ENCODE data around the gene AKR7A2. TPM values are rescaled to one million over a fixed set of nuclear protein-coding genes. Genes with fewer than 3 reads are reported as not detected.

Gene AKR7A2
- total RNA-seq, 1 experiment from 2014 or later = 86.6 TPM

DNA sequence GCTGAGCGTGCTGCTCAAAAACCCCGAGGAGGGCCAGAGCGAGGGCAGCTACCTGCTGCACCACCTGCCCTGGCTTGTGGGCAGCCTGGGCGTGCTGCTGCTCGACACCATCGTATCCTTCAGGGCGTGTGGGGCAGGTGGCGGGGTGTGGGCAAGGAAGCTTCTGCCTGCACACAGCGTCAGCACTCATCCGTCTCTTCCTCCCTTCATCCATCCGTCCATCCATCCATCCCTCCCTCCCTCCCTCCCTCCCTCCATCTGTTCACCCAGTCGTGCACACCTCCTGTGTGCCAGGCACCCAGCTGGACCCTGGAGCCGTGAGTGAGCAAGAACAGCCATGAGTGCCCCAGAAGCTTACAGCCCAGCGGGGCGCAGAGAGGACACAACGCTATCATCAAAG is 15.4 kb upstream of the AKR7A2 start:
- CTCF ChIA-PET = no interaction called here
- ATAC-seq = no peak

DNA sequence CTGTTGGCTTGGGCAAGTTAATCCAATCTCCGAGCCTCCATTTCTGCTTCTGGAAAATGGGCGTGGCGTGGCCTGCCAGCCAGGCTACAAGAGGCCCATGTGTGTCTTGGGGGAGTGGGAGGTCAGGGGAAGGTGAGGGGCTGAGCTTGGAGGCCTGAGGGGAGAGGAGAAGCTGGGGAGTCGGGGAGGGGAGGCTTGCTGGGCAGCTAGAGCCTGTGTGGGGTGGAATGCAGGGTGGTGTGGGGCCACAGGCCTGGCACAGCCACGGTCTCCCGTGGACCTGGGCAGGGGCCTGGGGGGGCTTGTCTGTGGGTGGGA is 14.8 kb upstream of the AKR7A2 start:
- Histone ChIP-seq H3K4me1 (ENCODE audit: control insufficient read depth, insufficient read depth, low read length) (no peaks in the 10 kb centered on the region; the same call in 1 of the 2 replicates), H3K4me3 (ENCODE audit: low read depth in 2 of 2, low read length in 2 of 2) (no peak overlapping the region), H3K36me3 (ENCODE audit: control insufficient read depth, insufficient read depth, low read length) (no peaks in the 10 kb centered on the region; the same call in 1 of the 2 replicates), H3K27me3 (ENCODE audit: control insufficient read depth, insufficient read depth, low read length) (no peaks in the 10 kb centered on the region), H3K9me3 (ENCODE audit: control insufficient read depth, insufficient read depth, low read depth, low read length) (no peaks in the 10 kb centered on the region), H3K27ac (ENCODE audit: low read length) (no peak overlapping the region)
- no peak for DNase-seq (ENCODE audit: low read depth, low spot score)
- intact Hi-C loops (cut with micrococcal nuclease; ENCODE audit: unreplicated experiment) (no loop called here), in situ Hi-C loops (cut with HindIII; ENCODE audit: low pct_unique_long_range_greater_than_20kb, low sequenced_read_pairs) (no loop called here)
- CTCF ChIA-PET = no interaction called here
- no peak for ATAC-seq
- POLR2A ChIA-PET = no interaction called here
- no TSS peak for BruUV-seq (replicated peaks)
- TF ChIP-seq, protein P1, sequence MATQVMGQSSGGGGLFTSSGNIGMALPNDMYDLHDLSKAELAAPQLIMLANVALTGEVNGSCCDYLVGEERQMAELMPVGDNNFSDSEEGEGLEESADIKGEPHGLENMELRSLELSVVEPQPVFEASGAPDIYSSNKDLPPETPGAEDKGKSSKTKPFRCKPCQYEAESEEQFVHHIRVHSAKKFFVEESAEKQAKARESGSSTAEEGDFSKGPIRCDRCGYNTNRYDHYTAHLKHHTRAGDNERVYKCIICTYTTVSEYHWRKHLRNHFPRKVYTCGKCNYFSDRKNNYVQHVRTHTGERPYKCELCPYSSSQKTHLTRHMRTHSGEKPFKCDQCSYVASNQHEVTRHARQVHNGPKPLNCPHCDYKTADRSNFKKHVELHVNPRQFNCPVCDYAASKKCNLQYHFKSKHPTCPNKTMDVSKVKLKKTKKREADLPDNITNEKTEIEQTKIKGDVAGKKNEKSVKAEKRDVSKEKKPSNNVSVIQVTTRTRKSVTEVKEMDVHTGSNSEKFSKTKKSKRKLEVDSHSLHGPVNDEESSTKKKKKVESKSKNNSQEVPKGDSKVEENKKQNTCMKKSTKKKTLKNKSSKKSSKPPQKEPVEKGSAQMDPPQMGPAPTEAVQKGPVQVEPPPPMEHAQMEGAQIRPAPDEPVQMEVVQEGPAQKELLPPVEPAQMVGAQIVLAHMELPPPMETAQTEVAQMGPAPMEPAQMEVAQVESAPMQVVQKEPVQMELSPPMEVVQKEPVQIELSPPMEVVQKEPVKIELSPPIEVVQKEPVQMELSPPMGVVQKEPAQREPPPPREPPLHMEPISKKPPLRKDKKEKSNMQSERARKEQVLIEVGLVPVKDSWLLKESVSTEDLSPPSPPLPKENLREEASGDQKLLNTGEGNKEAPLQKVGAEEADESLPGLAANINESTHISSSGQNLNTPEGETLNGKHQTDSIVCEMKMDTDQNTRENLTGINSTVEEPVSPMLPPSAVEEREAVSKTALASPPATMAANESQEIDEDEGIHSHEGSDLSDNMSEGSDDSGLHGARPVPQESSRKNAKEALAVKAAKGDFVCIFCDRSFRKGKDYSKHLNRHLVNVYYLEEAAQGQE (IDR thresholded peaks at IDR 0.05; ENCODE audit: insufficient read depth in 1 of 2, low read depth in 2 of 2, low read length in 1 of 2) = no peak
- no peak for TF ChIP-seq TCF7L2 (IDR thresholded peaks at IDR 0.05; ENCODE audit: low read depth, low read length)
- TF ChIP-seq, protein P2, sequence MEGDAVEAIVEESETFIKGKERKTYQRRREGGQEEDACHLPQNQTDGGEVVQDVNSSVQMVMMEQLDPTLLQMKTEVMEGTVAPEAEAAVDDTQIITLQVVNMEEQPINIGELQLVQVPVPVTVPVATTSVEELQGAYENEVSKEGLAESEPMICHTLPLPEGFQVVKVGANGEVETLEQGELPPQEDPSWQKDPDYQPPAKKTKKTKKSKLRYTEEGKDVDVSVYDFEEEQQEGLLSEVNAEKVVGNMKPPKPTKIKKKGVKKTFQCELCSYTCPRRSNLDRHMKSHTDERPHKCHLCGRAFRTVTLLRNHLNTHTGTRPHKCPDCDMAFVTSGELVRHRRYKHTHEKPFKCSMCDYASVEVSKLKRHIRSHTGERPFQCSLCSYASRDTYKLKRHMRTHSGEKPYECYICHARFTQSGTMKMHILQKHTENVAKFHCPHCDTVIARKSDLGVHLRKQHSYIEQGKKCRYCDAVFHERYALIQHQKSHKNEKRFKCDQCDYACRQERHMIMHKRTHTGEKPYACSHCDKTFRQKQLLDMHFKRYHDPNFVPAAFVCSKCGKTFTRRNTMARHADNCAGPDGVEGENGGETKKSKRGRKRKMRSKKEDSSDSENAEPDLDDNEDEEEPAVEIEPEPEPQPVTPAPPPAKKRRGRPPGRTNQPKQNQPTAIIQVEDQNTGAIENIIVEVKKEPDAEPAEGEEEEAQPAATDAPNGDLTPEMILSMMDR (IDR thresholded peaks at IDR 0.05) = no peak
- no peak for TF ChIP-seq POLR2AphosphoS5 (IDR thresholded peaks at IDR 0.05; ENCODE audit: low read depth, low read length)
- TF ChIP-seq SIN3A (IDR thresholded peaks at IDR 0.05; ENCODE audit: borderline replicate concordance, insufficient read depth, low read depth, low read length) = no peak

More for the DNA sequence above, 15.4 kb upstream of the AKR7A2 start:
- in situ Hi-C loops (cut with HindIII; ENCODE audit: low pct_unique_long_range_greater_than_20kb, low sequenced_read_pairs) (no loop called here), intact Hi-C loops (cut with micrococcal nuclease; ENCODE audit: unreplicated experiment) (no loop called here)
- DNase-seq (ENCODE audit: low read depth, low spot score) = no peak
- no TSS peak for BruUV-seq (replicated peaks)
- TF ChIP-seq POLR2AphosphoS5 (IDR thresholded peaks at IDR 0.05; ENCODE audit: low read depth, low read length) (no peak), TCF7L2 (IDR thresholded peaks at IDR 0.05; ENCODE audit: low read depth, low read length) (no peak), SIN3A (IDR thresholded peaks at IDR 0.05; ENCODE audit: borderline replicate concordance, insufficient read depth, low read depth, low read length) (no peak)
- TF ChIP-seq, protein P1 (IDR thresholded peaks at IDR 0.05; ENCODE audit: insufficient read depth in 1 of 2, low read depth in 2 of 2, low read length in 1 of 2) = no peak
- TF ChIP-seq, protein P2 (IDR thresholded peaks at IDR 0.05) = no peak
- Histone ChIP-seq H3K36me3 (ENCODE audit: control insufficient read depth, insufficient read depth, low read length) (no peaks in the 10 kb centered on the region; the same call in 1 of the 2 replicates), H3K27ac (ENCODE audit: low read length) (no peak overlapping the region), H3K4me3 (ENCODE audit: low read depth in 2 of 2, low read length in 2 of 2) (no peak overlapping the region), H3K4me1 (ENCODE audit: control insufficient read depth, insufficient read depth, low read length) (no peaks in the 10 kb centered on the region; the same call in 1 of the 2 replicates), H3K9me3 (ENCODE audit: control insufficient read depth, insufficient read depth, low read depth, low read length) (no peaks in the 10 kb centered on the region), H3K27me3 (ENCODE audit: control insufficient read depth, insufficient read depth, low read length) (no peaks in the 10 kb centered on the region)
- POLR2A ChIA-PET = no interaction called here

Measured in Panc1 (cell line).